Measurements from ENCODE around the gene POLR1C.

DNA sequence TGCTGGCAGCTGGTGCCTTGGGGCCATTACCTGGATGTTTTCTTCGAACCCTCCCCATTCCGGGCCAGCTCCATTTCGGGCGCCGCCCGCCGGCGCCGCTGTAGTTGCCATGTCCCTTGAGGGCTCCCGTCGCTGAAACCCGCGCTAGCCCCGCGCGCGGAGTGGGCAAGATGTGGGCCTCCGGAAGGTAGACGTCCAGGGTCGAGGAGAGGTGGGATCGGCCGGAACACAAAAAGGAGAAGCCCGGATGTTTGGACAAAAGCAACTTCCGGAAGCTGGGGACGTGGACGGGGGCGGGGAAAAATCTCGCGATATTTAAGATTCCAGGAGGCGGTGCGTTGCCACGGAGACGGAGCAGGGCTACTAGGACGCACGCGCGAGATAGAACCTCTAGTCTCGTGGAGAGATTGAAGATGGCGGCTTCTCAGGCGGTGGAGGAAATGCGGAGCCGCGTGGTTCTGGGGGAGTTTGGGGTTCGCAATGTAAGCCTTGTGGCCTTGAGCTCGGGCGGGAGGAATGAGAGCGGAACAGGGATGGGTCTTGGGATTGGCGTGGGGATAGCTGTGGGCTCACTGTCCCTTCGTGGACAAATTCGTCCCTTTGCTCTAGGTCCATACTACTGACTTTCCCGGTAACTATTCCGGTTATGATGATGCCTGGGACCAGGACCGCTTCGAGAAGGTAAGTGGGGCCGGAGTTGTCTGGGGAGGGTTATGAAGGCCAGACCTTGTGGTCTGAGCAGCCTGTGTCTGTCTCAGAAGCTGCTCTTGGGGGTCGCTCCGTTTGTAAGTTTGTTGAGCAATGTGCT, at the start of gene POLR1C, which contains the start of gene YIPF3:
- TF ChIP-seq ZBTB7A (IDR thresholded peaks at IDR 0.05; ENCODE audit: low read depth) (no peak), CREB1 (IDR thresholded peaks at IDR 0.05; ENCODE audit: low read depth) (peak; percentile 50; the same call in 1 of the 2 replicates), EP300 (IDR thresholded peaks at IDR 0.05; ENCODE audit: borderline replicate concordance) (no peak; the same call in 1 of the 2 replicates), FOXM1 (IDR thresholded peaks at IDR 0.05; ENCODE audit: borderline replicate concordance, low read depth) (peak; percentile 58; the same call in 1 of the 2 replicates), TAF1 (IDR thresholded peaks at IDR 0.05; ENCODE audit: low read depth) (peak; percentile 89)
- TF ChIP-seq, protein P1, sequence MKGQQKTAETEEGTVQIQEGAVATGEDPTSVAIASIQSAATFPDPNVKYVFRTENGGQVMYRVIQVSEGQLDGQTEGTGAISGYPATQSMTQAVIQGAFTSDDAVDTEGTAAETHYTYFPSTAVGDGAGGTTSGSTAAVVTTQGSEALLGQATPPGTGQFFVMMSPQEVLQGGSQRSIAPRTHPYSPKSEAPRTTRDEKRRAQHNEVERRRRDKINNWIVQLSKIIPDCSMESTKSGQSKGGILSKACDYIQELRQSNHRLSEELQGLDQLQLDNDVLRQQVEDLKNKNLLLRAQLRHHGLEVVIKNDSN (IDR thresholded peaks at IDR 0.05), result peak; percentile 49
- TF ChIP-seq, protein P2, sequence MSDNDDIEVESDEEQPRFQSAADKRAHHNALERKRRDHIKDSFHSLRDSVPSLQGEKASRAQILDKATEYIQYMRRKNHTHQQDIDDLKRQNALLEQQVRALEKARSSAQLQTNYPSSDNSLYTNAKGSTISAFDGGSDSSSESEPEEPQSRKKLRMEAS (IDR thresholded peaks at IDR 0.05), result peak; percentile 95

Data from Ishikawa (cell line).